GM21515 (cell line): ENCODE measurements around the gene ANO2.
"Not testable (repeated sequence)": the region's sequence is repeated elsewhere in the genome, so short reads cannot be mapped to it uniquely, and the experiment has no call there.

Source experiments
- ATAC-seq: cut with Tn5 transposase; IDR thresholded peaks from one replicate; pipeline ENCODE4 v1.9.1; 2021; ENCODE audit not compliant: unreplicated experiment

The ANO2 gene

DNA sequence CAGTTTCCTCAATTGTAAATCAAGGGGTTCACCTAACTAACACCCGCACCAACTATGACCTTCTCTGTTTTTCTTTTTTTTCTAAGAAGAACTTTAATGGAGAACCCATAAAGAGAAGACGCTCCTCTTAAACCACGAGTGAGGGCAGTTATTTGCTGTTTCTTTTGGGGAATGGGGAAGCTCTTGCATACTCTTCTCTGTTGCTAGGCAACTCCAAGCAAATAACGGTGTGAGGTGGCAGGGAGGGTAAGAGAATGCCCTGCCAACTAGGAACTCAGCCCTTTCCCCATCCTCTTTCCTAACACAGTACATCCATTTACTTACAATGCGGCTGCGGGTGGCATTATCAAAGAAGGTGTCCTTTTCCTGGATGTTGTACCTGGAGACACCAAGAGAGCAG is 114.9 kb downstream of the ANO2 start:
- ATAC-seq: no peak

DNA sequence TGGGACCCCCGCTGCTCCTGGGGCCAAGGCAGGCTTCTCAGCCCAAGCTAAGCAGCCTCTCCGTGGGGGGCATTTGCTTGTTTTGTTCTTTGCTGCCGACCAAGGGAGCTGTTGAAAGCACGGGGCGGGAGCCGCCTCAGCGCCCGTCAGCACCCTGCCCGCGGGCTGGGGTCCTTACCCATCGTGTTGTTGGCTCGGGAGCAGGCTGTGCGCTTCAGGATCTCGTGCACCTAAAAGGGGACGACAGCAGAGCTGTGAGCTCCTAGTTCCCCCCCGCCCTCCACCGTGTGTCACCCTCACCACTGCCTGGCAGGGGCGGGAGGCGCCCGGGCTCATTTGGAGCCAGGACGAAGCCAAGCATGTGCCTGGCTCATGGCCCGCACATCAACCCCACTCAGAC is 117.5 kb downstream of the ANO2 start:
- no peak for ATAC-seq

DNA sequence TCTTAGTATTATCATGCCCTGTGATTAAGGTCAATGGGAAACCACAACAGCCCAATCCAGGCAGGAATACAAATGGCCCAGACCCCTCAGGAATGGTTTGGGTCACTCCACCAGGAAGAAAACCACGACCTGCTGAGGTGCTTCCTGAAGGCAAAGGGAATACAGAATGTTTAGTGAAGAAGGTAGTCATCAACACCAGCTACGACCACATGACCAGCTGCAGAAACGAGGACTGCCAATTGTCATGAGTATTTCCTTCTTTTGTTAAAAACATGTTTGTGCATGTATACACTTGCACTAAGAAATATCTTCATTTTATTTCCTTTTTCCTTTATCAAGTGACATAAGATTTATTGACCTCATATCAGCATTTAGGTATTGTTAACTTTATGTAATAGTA is 119.3 kb downstream of the ANO2 start:
- ATAC-seq: not testable (repeated sequence)

DNA sequence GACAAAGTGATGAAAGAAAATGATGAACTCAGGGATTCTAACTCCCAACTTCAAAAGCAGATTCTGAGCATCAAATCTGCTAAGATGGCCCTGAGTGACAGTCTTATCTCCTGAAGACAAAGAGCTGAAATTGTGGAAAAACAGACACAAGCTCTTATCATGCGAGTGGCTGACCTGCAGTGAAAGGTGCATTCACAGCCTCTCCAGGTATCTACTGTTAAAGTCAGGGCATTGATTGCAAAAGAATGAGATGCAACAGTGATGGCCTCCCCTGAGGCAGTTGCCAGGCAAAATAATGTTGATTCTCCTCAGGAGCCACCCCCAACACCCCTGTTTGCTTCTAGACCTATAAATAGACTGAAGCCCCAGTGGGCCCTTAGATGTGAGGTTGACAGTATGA is 126.2 kb downstream of the ANO2 start:
- ATAC-seq: not testable (repeated sequence)

- no peak for ATAC-seq
Measured at GRCh38 chr12:5817246-5817645, 127.8 kb downstream of the ANO2 start.

DNA sequence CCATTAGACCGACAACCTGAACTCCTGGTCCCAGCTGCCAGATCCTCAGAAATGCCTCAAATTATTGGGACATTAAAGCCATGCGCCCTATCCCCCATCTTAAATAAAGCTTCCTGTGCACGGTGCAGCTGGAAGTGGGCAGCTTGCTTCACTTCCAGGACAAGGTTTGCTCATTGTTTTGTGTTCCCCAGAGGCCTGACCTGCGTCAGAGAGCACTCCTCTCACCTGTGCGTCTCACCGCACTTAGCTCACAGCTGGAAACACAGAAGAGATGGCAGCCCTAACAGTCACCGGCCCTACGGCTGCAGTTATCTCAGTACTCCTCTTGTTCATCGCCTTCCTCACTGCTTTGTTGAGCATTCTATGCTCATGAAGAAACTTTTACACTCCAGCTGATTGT is 135.5 kb downstream of the ANO2 start:
- ATAC-seq: no peak

DNA sequence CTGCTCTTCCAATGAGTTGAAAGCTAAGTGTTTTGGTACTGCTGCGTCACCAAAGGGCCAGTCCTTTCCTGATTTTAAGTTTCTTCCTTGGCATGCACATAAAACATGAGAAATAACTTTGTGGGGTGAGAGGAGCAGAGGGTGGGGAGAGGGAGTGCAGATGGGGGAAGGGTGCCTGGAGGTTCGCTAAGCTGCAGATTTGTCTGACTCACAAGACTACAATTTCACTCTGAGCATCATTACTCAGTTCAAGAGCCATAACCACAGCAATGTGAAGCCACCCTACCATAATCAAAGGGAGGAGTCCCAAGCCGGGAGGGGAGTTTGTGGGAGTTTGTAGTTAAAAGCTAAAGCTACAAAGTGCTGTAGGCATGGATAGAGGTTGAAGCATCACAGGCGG is 136.1 kb downstream of the ANO2 start:
- ATAC-seq: no peak

- ATAC-seq: no peak
Measured at GRCh38 chr12:5807514-5808219, 137.4 kb downstream of the ANO2 start.

- ATAC-seq: no peak
Measured at GRCh38 chr12:5807090-5807414, 138.0 kb downstream of the ANO2 start.

DNA sequence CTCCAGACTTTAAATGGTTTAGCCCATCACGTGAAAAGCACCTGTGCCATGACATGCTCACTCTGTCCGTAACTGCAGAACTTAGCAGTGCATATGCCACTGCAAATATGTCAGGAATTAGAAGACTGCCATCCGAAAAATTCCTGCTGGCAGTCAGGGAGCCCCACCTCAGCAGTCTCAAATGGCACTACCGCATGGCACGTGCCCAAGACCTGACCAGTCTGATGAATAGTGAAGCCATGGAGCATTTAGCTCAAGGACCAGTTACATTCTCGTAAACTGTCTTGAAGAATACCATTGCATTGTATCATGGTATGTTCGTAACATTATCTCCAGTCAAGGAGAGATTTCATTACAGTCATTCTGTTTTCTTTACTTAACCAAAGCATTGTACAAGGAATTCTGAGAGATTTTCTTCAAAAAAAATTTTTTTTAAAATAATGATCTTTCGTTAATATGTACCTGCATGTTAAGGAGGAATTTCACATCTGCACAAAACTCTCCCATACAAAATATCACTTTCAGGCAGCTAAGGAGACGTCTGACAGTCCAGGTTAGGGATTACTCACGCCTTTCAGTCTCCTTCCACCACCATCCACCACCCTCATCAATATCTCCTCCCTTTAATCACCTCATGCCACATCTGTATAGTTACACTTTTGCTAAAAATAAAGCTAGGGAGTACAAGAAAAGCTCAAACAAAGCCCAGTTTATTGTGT is 138.5 kb downstream of the ANO2 start:
- no peak for ATAC-seq

DNA sequence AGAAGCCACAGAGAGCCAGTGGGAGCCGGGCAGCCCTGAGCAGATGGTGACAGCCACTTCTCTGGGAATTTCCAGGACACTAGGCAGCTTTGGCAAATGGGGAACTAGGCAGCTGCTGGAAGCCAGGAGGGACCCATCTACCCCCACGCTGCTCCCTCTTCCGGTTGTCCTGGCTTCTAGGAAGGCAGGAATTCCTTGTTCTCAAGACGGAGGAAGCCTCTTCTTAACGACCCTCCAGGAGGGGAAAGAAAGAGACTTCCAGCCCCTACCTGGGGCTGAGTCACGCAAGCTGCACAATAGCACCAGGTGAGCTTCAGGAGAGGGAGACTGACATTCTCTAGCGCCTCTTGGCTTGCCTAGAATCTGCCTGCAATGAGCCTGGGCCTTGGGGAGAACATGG is 141.5 kb downstream of the ANO2 start:
- no peak for ATAC-seq

DNA sequence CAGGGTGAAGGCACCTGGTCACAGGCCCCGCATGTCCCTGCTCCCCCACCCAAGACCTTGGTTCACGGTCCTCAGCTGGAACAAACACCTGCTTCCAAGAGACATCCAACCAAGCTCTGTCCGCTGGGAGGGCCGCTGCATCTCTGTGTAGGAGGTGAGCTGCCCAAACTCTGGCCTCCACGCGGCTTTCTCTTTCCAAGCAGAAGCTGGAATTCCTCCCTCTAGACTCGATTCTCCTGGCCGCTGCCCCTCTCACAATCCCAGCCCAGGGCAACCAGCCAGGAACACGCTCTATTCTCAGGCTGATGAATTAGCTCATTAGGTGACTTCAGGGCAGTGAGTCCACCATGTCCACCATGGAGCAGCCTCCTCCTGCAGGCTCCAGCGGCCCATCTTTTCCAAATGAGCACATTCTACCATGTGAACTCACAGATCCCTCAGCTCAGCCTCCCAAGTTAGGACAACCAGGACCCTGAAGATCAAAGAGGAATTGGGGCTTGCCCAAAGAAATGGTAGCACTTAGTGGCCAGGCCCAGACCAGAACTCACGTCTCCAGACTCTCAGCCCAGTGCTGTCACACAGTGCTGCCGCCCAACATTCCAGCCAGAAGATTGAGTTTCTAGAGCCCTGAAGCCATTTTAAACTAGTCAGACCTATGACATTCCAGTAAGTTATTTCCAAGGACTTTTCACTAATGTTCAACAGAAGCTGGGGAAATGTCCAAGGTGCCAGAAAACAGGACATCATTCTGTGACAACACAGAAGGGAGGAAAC is 146.6 kb downstream of the ANO2 start:
- ATAC-seq: no peak

DNA sequence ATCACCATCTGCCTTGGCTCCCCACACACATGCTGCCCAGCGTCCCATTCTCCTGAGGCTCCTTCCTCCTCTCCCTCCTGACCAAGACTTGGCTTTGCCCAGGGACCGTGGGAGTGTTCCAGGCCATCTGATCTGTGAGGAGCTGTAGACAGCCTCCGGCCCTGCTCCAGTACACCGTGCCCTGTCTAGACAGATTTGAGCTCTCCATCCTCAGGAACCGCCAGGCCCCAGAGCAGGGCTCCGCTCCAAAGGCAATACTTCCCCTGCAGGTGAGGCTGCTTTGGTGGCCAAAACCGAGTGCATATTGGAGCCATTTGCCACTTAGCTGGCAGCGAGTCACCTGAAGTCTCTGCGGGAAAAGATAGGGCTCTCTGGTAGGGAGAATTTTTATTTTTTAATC is 147.4 kb downstream of the ANO2 start:
- ATAC-seq: no peak

- ATAC-seq: no peak
Measured at GRCh38 chr12:5796959-5797225, 148.2 kb downstream of the ANO2 start.

DNA sequence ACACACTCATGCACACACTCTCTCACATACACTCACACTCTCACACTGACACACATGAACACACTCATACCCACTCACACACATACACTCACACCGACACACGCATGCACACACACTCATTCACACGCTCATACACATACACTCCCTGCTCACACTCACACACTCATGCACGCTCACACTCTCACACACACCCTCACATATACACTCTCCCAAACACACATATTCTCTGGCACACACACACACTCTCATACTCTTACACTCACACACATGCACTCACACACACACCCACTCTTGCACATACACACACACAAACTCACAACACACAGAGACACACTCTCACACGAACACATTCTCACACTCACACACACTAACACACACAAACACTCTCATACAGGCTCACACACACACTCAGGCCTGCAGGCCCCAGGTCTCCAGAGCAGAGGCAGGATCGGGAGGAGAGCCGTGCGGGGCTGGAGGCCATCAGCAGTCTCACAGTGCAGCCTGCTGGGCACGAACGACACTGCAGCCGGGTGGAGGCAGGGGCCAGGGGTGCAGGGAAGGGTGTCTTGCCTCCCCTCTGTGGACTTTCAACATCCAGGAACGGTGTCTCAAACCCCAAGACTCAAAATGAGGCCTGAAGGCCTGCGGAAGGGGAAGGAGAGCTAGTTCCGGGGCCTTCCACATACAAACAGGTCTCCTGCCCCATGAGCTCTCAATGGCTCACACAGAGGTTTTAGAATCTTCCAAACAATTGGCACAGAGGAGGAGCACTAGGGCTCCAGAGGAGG is 148.7 kb downstream of the ANO2 start:
- ATAC-seq: no peak

DNA sequence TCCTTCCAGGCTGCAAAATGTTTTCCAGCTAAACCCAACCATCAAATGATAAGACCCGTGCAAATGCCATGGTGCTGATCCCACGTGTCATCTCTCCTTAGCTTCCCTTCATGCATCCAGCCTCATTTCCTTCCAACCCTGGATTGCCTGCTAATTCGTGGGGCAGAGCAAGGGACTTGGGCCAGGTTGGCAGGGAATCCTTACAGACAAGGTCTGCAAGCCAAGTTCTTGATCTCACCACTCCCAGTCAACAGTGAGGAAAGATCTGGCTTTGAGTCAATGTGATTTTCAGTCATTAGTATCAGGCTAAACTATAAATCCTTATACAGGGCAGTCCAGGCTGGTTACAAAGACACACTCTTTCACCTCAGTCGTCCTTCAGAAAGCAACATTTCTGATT is 150.9 kb downstream of the ANO2 start:
- no peak for ATAC-seq

DNA sequence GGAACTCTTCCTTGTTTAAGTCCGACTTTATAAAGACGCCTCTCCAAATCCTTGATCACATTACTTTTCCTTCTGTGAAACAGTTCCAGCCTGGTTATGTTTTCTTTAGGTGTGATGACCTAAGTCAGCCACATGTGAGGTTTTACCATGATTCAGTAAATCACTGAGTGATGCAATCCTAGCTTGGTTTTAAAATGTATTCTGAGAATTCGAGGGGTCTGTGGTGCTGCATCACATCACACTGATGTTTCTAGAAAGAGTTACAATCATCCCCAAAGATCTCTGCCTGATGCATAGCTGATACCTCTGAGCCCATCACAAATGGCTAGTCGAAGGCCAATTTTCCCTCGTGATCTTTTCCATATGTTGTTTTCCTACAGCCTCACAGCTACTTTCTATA is 152.7 kb downstream of the ANO2 start:
- no peak for ATAC-seq

DNA sequence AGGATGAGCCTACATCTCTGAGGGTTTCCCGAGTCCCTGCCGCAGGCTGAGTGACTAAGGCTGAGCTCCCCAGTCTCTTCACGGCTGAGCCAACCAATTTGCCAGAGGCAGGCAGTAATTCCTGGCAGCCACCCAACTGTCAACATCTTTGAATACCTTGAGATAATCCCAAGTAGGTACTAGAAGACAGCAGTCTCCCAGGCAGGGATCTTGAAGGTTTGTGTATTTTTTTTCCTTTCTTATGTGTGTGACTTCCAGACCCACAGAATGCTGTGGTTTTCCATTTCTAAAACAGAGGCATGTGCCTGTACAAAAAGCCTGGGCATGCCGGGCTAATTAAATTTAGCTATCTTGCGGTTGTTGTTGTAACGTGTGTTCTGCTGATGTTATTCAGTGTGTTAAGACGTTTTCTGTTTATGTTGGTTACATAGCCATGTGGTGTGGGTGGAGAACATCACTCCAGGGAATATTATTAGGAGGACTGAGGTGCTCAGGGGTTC is 155.5 kb downstream of the ANO2 start:
- ATAC-seq: no peak

DNA sequence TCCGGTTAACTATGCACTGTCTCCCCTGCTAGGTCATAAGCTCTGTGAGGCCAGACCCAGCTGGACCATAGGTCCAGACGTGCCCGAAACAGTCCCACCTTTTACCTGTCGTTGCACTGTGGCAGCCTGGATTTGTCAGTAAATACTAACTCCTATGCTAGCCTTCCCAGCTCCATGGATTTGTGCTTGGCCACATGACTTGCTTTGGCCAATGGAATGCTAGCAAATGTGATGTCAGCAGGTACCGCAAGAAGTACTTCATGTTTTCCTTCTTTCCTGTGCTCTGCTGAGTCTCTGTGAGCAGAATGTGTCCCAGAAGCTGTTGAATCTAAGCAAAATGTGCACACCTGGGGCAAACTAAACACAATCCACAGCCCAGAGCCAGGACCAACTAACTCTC is 157.2 kb downstream of the ANO2 start:
- ATAC-seq: no peak

GRCh38 chr12:5785601-5786000 is 159.5 kb downstream of the ANO2 start:
- ATAC-seq: no peak

GRCh38 chr12:5784462-5785130 is 160.5 kb downstream of the ANO2 start:
- no peak for ATAC-seq
